ENCODE results near the gene CAPN14.

The CAPN14 gene

DNA sequence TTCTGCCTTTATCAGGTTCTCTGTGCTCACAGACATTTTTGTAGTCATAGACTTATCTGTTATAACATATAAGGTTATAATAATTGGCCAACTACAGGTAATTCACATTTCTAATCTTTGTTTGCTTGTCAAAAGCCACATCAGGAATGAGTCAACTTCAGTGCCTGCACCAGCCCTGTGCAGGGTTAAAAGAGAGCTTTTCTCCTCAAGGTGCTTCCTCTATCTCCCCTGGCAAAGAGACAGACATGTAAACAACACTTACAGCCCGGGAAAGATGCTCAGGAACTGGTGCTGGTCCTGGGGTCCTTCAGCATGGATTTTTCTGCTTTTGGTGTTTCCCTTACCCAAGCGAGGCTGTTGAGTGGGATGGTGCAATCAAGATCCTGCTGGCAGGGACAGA, 9.0 kb upstream of the CAPN14 start:
- DNase-seq (ENCODE audit: low spot score) = no peak

DNA sequence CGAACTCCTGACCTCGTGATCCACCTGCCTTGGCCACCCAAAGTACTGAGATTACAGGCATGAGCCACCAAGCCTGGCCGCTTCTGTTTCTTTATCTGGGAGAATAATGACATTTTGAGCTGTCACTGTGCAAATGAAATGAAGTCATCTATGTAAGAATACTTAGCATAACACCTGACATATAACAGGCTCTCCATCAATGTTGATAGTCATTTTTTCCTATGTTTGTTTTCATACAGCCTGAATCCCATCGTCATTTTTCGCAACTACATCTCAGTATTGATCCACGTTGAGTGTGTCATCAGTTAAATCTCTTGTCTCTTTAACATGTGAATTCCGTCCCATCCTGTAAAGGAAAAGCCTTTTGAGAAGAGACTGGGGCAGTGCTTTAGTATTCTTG, 6.4 kb upstream of the CAPN14 start:
- no peak for DNase-seq (ENCODE audit: low spot score)

DNA sequence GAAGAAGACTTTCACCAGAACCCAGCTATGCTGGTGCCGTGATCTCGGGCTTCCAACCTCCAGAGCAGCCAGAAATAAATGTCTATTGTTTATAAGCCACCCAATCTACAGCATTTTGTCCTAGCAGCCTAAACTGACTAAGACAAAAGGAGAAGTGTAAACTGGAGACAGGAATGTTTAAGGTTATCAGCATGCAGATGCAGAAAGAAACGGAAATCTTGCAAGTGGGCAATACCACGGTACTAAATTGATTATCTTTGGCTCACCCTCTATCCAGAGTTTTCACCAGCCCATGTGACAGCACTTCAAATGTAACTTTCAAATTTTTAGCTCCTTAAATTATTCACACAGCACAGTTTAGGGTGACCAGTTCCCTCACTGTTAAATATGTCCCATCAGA, 5.7 kb upstream of the CAPN14 start:
- DNase-seq (ENCODE audit: low spot score) = no peak

DNA sequence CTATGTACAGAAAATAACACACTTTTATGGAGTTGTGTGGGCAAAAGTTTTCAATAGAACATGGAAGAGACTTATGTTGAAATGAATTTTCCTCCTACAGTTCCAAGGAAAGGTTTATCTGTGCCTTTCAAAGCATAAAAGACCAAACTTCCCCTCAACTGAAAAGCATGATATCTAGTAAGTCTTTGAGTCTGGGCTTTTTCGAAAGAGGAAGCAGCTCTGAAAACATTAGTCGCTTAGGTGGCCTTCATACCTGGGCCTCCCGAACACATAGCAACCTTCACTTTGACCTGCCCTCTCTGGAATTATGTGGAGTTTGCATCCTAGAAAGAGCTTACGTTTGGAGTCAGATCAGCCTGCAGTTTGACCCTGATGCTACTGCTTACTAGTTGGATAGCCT, 4.8 kb upstream of the CAPN14 start:
- DNase-seq (ENCODE audit: low spot score) = no peak

- no peak for DNase-seq (ENCODE audit: low spot score)
These were observed 4.2 kb upstream of the CAPN14 start for GRCh38 chr2:31221544-31221943.

- no peak for DNase-seq (ENCODE audit: low spot score)
These were observed 2.0 kb upstream of the CAPN14 start for GRCh38 chr2:31219131-31219969.

DNA sequence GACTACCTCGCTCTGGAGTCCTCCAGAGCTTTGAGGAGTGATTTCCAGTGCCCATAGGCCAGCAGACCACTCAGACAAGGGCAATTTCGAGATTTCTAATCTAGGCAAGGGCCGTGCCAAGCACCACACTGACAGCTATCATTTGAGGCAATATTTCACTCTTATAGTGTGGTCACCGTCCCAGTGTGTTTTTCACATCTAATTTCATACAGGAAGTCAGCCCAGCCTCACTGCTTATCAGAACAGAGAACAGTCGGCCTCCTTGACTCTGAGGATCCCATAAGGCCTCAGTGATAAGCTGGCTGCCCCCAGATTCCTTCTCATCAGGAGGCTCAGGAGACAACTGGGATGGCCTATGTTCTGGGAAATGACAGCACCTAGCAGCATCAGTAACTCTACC, 581 bp downstream of the CAPN14 start:
- DNase-seq (ENCODE audit: low spot score) = no peak

GRCh38 chr2:31214444-31214915, 2.8 kb downstream of the CAPN14 start:
- DNase-seq (ENCODE audit: low spot score) = no peak

- DNase-seq (ENCODE audit: low spot score) = no peak
These were observed 3.5 kb downstream of the CAPN14 start for GRCh38 chr2:31213601-31214443.

GRCh38 chr2:31212659-31213600, 4.4 kb downstream of the CAPN14 start:
- no peak for DNase-seq (ENCODE audit: low spot score)

DNA sequence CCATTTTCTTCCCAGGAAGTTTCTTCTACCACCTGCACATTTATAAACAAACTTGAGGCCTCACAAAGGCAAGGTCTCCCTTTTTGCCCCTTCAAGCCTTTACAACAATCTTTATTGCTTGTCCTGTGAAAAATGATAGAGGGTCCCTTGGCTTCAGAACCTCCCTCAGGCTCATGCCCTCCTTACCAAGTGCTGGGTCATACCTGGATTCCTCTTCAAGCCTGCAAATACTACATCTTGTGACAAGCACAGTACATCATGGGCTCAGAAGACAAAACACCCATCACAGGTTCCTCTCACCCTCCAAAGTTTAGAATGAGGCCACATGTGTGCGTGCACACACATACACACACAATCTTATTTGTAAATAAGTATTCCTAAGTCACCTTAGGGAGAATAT, 9.1 kb downstream of the CAPN14 start:
- DNase-seq (ENCODE audit: low spot score) = no peak

GRCh38 chr2:31207790-31208189, 9.5 kb downstream of the CAPN14 start:
- DNase-seq (ENCODE audit: low spot score) = no peak

DNA sequence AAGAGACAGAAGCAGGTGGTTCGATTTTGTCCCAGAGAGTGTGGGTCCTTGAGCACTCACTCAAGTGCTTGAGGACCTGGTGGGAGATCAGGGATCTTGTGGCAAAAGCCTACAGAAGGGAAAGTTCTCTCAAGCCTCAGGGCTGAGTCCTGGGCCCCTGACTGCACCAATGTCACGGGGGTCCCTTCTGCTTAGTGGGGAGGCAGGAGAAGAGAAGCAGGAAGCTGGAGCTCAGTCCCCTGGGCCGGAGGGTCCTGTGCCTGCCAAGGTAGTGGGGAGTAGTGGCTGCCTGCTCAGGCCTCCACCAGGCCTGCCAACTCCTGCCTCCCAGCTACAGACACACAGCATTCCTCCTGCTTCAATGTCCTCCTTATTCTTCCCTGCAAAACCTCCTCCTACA, 11.7 kb downstream of the CAPN14 start:
- DNase-seq (ENCODE audit: low spot score) = no peak

DNA sequence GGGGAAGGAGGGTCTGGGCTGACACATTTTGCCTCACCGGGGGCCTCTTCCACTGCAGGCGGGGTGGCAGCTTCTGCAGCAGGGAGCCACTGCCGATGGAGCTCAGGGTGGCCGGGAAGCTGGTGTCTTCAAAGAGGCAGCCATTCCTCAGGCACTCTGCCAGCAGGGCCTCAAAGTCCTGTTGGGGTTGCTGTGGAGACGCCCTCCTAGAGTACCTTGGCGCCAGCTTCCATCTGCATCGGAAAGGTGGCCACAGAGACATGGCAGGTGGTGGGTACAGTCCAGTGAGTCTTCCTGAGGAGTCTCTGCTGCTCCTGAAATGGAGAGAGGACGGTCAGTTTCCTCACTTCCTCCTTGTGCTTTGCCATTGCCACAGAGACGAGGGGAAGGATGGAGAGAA, 12.1 kb downstream of the CAPN14 start:
- DNase-seq (ENCODE audit: low spot score) = no peak

GRCh38 chr2:31204783-31205182, 12.5 kb downstream of the CAPN14 start:
- DNase-seq (ENCODE audit: low spot score) = no peak

DNA sequence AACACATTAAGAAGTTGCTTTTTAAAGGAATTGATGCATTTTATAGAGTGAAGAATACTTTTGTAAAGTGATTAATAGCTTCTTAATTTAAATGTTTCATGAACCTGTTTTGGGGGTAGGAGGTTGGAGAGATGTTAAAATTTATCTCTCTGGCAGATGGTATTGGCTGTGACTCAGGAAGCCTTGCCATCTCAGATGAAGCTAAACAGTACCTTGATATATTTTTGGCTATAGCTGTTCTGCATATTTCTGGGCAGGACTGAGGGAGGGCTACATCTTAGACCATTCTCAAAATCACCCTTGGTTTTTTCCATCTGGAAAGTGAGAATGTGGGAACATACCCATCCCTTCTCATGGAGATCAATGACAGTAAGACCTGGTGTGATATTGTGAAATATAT, 13.4 kb downstream of the CAPN14 start:
- DNase-seq (ENCODE audit: low spot score) = no peak

GRCh38 chr2:31202833-31203232, 14.5 kb downstream of the CAPN14 start:
- no peak for DNase-seq (ENCODE audit: low spot score)

DNA sequence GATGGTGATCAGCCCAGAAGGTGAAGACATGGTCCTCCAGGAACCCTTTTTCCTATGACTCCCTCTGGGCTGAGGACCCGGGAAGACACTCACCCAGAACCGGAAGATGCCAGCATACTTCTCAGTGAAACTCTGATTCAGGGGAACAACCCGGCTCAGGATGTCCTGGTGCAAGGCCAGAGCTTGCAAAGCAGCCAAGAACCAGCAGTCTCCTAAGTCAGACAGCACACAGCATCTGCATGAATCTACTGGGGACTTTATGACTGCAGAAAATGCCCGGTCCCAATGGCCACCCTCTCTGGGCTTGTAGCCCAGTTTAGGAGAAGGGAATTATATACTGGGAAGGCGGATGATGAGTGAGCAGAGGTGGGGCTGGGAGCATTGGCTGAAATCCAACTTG, 15.3 kb downstream of the CAPN14 start:
- no peak for DNase-seq (ENCODE audit: low spot score)

GRCh38 chr2:31200972-31201371, 16.3 kb downstream of the CAPN14 start:
- DNase-seq (ENCODE audit: low spot score) = no peak

GRCh38 chr2:31199206-31199605, 18.1 kb downstream of the CAPN14 start:
- DNase-seq (ENCODE audit: low spot score) = no peak

DNA sequence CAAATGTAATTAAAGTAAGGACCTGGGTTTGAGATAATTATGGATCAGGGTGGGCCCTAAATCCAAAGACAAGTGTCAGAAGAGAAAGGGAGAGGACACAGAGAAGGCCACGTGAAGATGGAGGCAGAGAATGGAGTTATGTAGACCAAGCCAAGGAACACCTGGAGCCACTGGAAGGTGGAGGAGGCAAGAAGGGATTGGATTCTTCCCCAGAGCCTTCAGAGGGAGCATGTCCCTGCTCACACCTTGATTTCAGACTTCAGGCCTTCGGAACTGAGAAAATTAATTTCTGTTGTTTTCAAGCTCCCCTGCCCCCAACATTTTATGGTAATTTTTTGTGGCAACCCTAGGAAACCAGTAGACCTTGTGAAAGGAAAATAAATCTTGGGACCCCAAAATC, 19.6 kb downstream of the CAPN14 start:
- no peak for DNase-seq (ENCODE audit: low spot score)

DNA sequence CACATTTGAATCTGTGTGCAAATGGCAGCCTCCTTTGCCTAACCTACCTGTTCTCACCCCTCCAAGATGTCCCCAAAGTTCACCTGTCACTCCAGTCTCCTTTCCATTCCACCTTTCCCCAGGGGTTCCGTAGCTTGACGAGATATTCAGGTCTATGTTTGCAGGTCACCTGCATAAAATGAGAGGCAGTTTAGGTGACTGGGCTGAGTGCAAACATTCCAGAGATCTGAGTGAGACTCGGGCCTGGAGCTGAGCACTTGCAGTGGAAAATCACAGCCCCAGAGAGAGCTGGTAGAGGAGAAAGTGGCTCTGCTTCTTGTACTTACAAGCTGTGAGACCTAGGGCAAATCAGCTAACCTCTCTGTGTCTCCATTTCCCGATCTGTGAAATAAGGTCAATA, 20.1 kb downstream of the CAPN14 start:
- DNase-seq (ENCODE audit: low spot score) = no peak

Measured in left forelimb (tissue), 1 donor.